Measurements from ENCODE around the gene HPN. TPM values are rescaled to one million over a fixed set of nuclear protein-coding genes. Genes with fewer than 3 reads are reported as not detected.

The HPN gene
- total and polyA plus RNA-seq, 2 of the 13 experiments (the other 11 are each of a cell fraction or from before 2014, with no cell fraction given), result 46.7 to 261 TPM

- peak; percentile 8 for FAIRE-seq
- no peak overlapping the region for H2AFZ ChIP-seq (ENCODE audit: low read length)
- peak overlapping the region in 1 of 3 experiments; percentile 10; a peak in 1 of 6 replicates for H3K4me3 ChIP-seq (replicated peaks in 1 of 3; ENCODE audit: insufficient read depth in 1 of 3, low read depth in 2 of 3, low read length in 3 of 3)
- H3K79me2 ChIP-seq (ENCODE audit: insufficient read depth, low read length), result peaks cover 38% of the 10 kb centered on the region
- peak overlapping the region; percentile 50 for H3K4me2 ChIP-seq (ENCODE audit: low read depth, low read length)
- no peak overlapping the region for H3K9ac ChIP-seq (ENCODE audit: insufficient read depth, low read depth, low read length)
- 98% methylated on average over 5 of the region's 5 CpGs for WGBS (ENCODE audit: low lambda C conversion rate)
- no peaks in the 10 kb centered on the region for H3K9me3 ChIP-seq (ENCODE audit: low read length)
- no TSS peak for BruUV-seq (replicated peaks)
- H3K4me1 ChIP-seq (ENCODE audit: insufficient read depth, low read length), result peaks cover 56% of the 10 kb centered on the region
- no peak for ATAC-seq
- no peaks in the 10 kb centered on the region for H3K27me3 ChIP-seq (ENCODE audit: control insufficient read depth in 1 of 2, insufficient read depth in 2 of 2, low read length in 2 of 2)
- peak overlapping the region; percentile 8 for H3K27ac ChIP-seq (ENCODE audit: extremely low read length, insufficient read depth, low read length)
- intact Hi-C loops (cut with micrococcal nuclease; ENCODE audit: unreplicated experiment), result loop anchor here (1.0 kb wide), 1 partner anchor 12 kb away; no protein-coding TSS in a partner anchor
- peaks cover 18 to 30% of the 10 kb centered on the region in 2 experiments for H3K36me3 ChIP-seq (replicated peaks in 1 of 2; ENCODE audit: control insufficient read depth in 1 of 2, insufficient read depth in 2 of 2, low read length in 2 of 2)
- no peak for DNase-seq (ENCODE audit: low spot score)
- H4K20me1 ChIP-seq (ENCODE audit: insufficient read depth, low read length), result peaks cover 50% of the 10 kb centered on the region
- ChIA-PET POLR2A (interaction anchor here (0.9 to 4.3 kb wide), 8 partner anchors 10 to 44 kb away, joined by 3 to 75 read pairs (median 4); partner anchors contain the start of gene HPN), CTCF (ENCODE audit: low intra/inter-chr PET ratio, low total read pairs) (no interaction called here)
- in situ Hi-C loops (cut with HindIII; ENCODE audit: extremely low pct_ligation_motif_present, low pct_unique_long_range_greater_than_20kb), result no loop called here
- TF ChIP-seq ZNF274 (CRISPR knock-in tag; IDR thresholded peaks at IDR 0.05) (0 out of 2 replicates have a peak, but pooled peaks have one; percentile 20), IRF9 (CRISPR knock-in tag; IDR thresholded peaks at IDR 0.05; ENCODE audit: borderline replicate concordance) (peak; percentile 16; the same call in 1 of the 2 replicates), ZNF687 (CRISPR knock-in tag; IDR thresholded peaks at IDR 0.05) (peak; percentile 5; the same call in 1 of the 2 replicates), ZNF34 (CRISPR knock-in tag; IDR thresholded peaks at IDR 0.05; ENCODE audit: borderline replicate concordance) (0 out of 2 replicates have a peak, but pooled peaks have one; percentile 40), THAP7 (CRISPR knock-in tag; IDR thresholded peaks at IDR 0.05) (no peak), ZNF563 (CRISPR knock-in tag; IDR thresholded peaks at IDR 0.05) (no peak), NR2F6 (IDR thresholded peaks at IDR 0.05) (no peak), NR2F6 (CRISPR knock-in tag; IDR thresholded peaks at IDR 0.05) (no peak)
Observed at GRCh38 chr19:35006999-35007365, 34.5 kb upstream of the HPN start.
